ENCODE results near the gene CXorf38. TPM values are rescaled to one million over a fixed set of nuclear protein-coding genes. Genes with fewer than 3 reads are reported as not detected.

Gene CXorf38
- total and polyA plus RNA-seq, 2 donors (not counting 1 experiment from before 2014, with no cell fraction given) = 12.4 to 14.7 TPM

- Histone ChIP-seq H3K79me2 (ENCODE audit: control insufficient read depth, insufficient read depth, low read length) (peaks cover 16% of the 10 kb centered on the region), H3K4me2 (ENCODE audit: extremely low read depth, insufficient read depth, low read length) (no peak overlapping the region), H3K4me3 (replicated peaks in 1 of 4; ENCODE audit: control extremely low read depth in 1 of 4, insufficient read depth in 1 of 4, low read depth in 3 of 4, low read length in 4 of 4) (no peak overlapping the region), H2AFZ (ENCODE audit: low read length) (no peak overlapping the region), H3K27me3 (ENCODE audit: control insufficient read depth, insufficient read depth, low read length) (no peaks in the 10 kb centered on the region), H3K9ac (ENCODE audit: insufficient read depth, low read length) (no peak overlapping the region), H3K4me1 (ENCODE audit: control insufficient read depth, extremely low read depth, insufficient read depth, low read length) (no peaks in the 10 kb centered on the region), H3K9me3 (ENCODE audit: control insufficient read depth, insufficient read depth, low read depth, low read length) (no peaks in the 10 kb centered on the region), H4K20me1 (ENCODE audit: control insufficient read depth, extremely low read depth, insufficient read depth, low read length) (no peaks in the 10 kb centered on the region), H3K27ac (ENCODE audit: insufficient read depth, low read length) (no peak overlapping the region), H3K36me3 (ENCODE audit: control insufficient read depth, insufficient read depth, low read length) (no peaks in the 10 kb centered on the region)
- no peak for TF ChIP-seq EZH2 (IDR thresholded peaks at IDR 0.05; ENCODE audit: low read length, missing control alignments)
- TF ChIP-seq, protein P1, sequence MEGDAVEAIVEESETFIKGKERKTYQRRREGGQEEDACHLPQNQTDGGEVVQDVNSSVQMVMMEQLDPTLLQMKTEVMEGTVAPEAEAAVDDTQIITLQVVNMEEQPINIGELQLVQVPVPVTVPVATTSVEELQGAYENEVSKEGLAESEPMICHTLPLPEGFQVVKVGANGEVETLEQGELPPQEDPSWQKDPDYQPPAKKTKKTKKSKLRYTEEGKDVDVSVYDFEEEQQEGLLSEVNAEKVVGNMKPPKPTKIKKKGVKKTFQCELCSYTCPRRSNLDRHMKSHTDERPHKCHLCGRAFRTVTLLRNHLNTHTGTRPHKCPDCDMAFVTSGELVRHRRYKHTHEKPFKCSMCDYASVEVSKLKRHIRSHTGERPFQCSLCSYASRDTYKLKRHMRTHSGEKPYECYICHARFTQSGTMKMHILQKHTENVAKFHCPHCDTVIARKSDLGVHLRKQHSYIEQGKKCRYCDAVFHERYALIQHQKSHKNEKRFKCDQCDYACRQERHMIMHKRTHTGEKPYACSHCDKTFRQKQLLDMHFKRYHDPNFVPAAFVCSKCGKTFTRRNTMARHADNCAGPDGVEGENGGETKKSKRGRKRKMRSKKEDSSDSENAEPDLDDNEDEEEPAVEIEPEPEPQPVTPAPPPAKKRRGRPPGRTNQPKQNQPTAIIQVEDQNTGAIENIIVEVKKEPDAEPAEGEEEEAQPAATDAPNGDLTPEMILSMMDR (conservative IDR thresholded peaks at IDR 0.05 in 1 of 2, IDR thresholded peaks at IDR 0.05 in 1 of 2; ENCODE audit: low read depth in 1 of 2, low read length in 2 of 2) = no peak
- DNase-seq (ENCODE audit: low read depth in 2 of 2) = no peak
These were observed 69.2 kb downstream of the CXorf38 start for GRCh38 chrX:40578039-40578695.

Other genes with a start within 250 kb of the CXorf38 start
- gene ATP6AP2, start 66.6 kb downstream of the CXorf38 start, total RNA-seq = 130 and 164 TPM in 2 replicates
- 314 and 510 TPM in 2 replicates for gene ATP6AP2, start 66.6 kb downstream of the CXorf38 start, polyA plus RNA-seq
- not detected in 2 replicates for gene MPC1L, start 24.1 kb downstream of the CXorf38 start, total RNA-seq
- gene MPC1L, start 24.1 kb downstream of the CXorf38 start, polyA plus RNA-seq = not detected in 2 replicates
- 8.5 and 18.3 TPM in 2 replicates for gene MED14, start 88.0 kb upstream of the CXorf38 start, total RNA-seq
- gene MED14, start 88.0 kb upstream of the CXorf38 start, polyA plus RNA-seq = 26.6 and 31.3 TPM in 2 replicates

Data from fibroblast of lung (primary cell).